ENCODE measurements around the gene MEIOSIN.
"Not testable (repeated sequence)": the region's sequence is repeated elsewhere in the genome, so short reads cannot be mapped to it uniquely, and the experiment has no call there.

Gene MEIOSIN

GRCh38 chr19:45720065-45720464 is 13.2 kb upstream of the MEIOSIN start:
- H3K9me3 ChIP-seq (ENCODE audit: control insufficient read depth, insufficient read depth, low read depth, low read length); H3K27ac ChIP-seq (ENCODE audit: extremely low read depth, low read depth, low read length); H3K4me3 ChIP-seq (ENCODE audit: low read depth, low read length): not testable (repeated sequence)
- TF ChIP-seq ZNF580 (tag by site-specific recombination; IDR thresholded peaks at IDR 0.05) (0 out of 2 replicates have a peak, but pooled peaks have one; percentile 57), ZNF280D (tag by site-specific recombination; IDR thresholded peaks at IDR 0.05) (peak; percentile 79; the same call in 1 of the 2 replicates), ZNF121 (tag by site-specific recombination; IDR thresholded peaks at IDR 0.05) (0 out of 2 replicates have a peak, but pooled peaks have one; percentile 40)
- Histone ChIP-seq H3K4me1 (ENCODE audit: control insufficient read depth, insufficient read depth, low read length) (peaks cover 26% of the 10 kb centered on the region), H3K36me3 (ENCODE audit: control insufficient read depth in 2 of 2, insufficient read depth in 1 of 2, low read length in 2 of 2) (peaks cover 21 to 23% of the 10 kb centered on the region in 2 experiments; a peak in 2 of 3 replicates)
- ChIA-PET POLR2A (interaction anchor here (0.7 to 6.5 kb wide), 4 partner anchors 10 to 49 kb away, joined by 4 to 133 read pairs (median 6); partner anchors contain the start of genes FBXO46 and SIX5), CTCF (interaction anchor here (1.0 to 1.4 kb wide), 2 partner anchors 26 to 27 kb away, joined by 3 to 5 read pairs; partner anchors contain the start of gene QPCTL)

- POLR2A ChIA-PET; H3K9me3 ChIP-seq (ENCODE audit: control insufficient read depth, insufficient read depth, low read depth, low read length); H3K27ac ChIP-seq (ENCODE audit: extremely low read depth, low read depth, low read length); H3K4me3 ChIP-seq (ENCODE audit: low read depth, low read length); H3K36me3 ChIP-seq (ENCODE audit: control insufficient read depth in 2 of 2, insufficient read depth in 1 of 2, low read length in 2 of 2); CTCF ChIA-PET; H3K4me1 ChIP-seq (ENCODE audit: control insufficient read depth, insufficient read depth, low read length): not testable (repeated sequence)
Measured at GRCh38 chr19:45728683-45729082, 4.6 kb upstream of the MEIOSIN start.

- ChIA-PET CTCF (interaction anchor here (0.5 to 1.9 kb wide), 7 partner anchors 28 to 237 kb away, joined by 3 to 7 read pairs (median 4); partner anchors contain the start of genes QPCTL and SIX5), POLR2A (interaction anchor here (0.5 to 3.2 kb wide), 7 partner anchors 8 to 46 kb away, joined by 3 to 64 read pairs (median 5); partner anchors contain the start of genes QPCTL, SIX5 and SNRPD2)
- TF ChIP-seq PRDM10 (tag by site-specific recombination; IDR thresholded peaks at IDR 0.05), result peak; percentile 89
- TF ChIP-seq TSHZ1 (tag by site-specific recombination; IDR thresholded peaks at IDR 0.05; ENCODE audit: borderline replicate concordance), result no peak
- TF ChIP-seq ZNF664 (tag by site-specific recombination; IDR thresholded peaks at IDR 0.05), result no peak
- TF ChIP-seq ZNF776 (tag by site-specific recombination; IDR thresholded peaks at IDR 0.05; ENCODE audit: borderline replicate concordance), result no peak
- TF ChIP-seq EGR2 (tag by site-specific recombination; IDR thresholded peaks at IDR 0.05; ENCODE audit: low read depth), result peak; percentile 56; the same call in 1 of the 2 replicates
- TF ChIP-seq ZFHX2 (tag by site-specific recombination; conservative IDR thresholded peaks at IDR 0.05), result peak; percentile 80
- no peak for TF ChIP-seq IKZF3 (tag by site-specific recombination; IDR thresholded peaks at IDR 0.05)
- peak; percentile 89 for TF ChIP-seq SCRT2 (tag by site-specific recombination; IDR thresholded peaks at IDR 0.05)
- peak; percentile 76; the same call in 1 of the 2 replicates for TF ChIP-seq SCRT1 (tag by site-specific recombination; IDR thresholded peaks at IDR 0.05; ENCODE audit: borderline replicate concordance)
- Histone ChIP-seq H3K27ac (ENCODE audit: extremely low read depth, low read depth, low read length) (peak overlapping the region; percentile 44; the same call in 1 of the 2 replicates), H3K4me1 (ENCODE audit: control insufficient read depth, insufficient read depth, low read length) (peaks cover 5% of the 10 kb centered on the region; the same call in 1 of the 2 replicates), H3K9me3 (ENCODE audit: control insufficient read depth, insufficient read depth, low read depth, low read length) (no peaks in the 10 kb centered on the region), H3K36me3 (ENCODE audit: control insufficient read depth in 2 of 2, insufficient read depth in 1 of 2, low read length in 2 of 2) (peaks cover 0 to 6% of the 10 kb centered on the region in 2 experiments; a peak in 1 of 3 replicates), H3K4me3 (ENCODE audit: low read depth, low read length) (peak overlapping the region; percentile 66)
Measured at GRCh38 chr19:45729800-45730290, 3.4 kb upstream of the MEIOSIN start.
